ENCODE data around the gene NUDT19.
"Not testable (repeated sequence)": the region's sequence is repeated elsewhere in the genome, so short reads cannot be mapped to it uniquely, and the experiment has no call there.

Gene NUDT19

DNA sequence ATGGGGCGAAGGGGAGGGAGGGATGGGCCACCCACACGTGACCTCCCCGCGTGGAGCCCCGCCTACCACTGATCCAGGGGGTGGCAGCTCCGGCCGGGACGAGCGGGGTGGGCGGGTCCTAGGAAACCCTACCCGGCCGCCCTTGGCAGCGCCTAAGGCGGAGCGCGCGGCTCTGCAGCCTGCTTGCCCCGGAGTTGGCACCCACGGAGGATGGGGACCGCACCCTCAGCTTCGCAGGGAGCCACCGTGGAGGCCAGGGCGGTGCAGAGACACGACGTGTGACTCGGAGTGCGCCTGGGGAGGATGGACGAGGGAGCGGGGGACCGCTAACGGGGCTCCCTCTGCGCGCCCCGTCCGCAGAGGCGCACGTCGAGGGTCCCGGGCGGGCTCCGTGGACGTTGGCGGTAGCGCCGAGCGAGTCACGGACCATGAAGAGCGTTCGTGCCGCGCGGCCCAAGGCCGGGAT lies 15.9 kb upstream of the NUDT19 start, which contains the start of gene RGS9BP:
Gene RGS9BP, plus strand, starts transcription at position 129 of the 466 bp plus-strand sequence. CDS start 416 bp downstream, outside the sequence.
- no peak for FAIRE-seq

- no peak for FAIRE-seq
Measured at GRCh38 chr19:32676186-32676894, 15.3 kb upstream of the NUDT19 start.

DNA sequence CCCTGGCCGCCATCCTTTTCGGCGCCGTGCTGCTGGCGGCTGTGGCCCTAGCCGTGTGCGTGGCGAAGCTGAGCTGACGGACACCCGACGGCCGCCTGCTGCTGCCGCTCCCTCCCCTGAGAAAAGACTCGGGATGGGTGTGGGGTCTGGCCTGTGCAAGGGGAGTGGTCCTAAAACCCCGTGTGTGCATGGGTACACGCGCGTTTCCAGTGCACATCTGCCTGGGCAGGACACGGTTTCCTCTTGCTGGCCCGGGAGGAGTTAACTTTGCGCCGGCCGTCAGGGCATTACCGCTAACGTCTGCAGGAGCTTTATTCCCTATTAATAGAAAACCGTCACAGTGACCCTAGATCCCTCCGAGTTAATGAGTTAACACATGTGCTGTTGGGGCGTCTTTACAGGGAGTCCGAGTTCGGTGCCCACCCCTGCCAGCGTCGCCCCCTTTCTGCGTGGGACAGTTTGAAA lies 14.7 kb upstream of the NUDT19 start:
- FAIRE-seq = no peak

GRCh38 chr19:32677657-32678056 lies 14.0 kb upstream of the NUDT19 start:
- peak; percentile 97 for FAIRE-seq

GRCh38 chr19:32680986-32681385 lies 10.6 kb upstream of the NUDT19 start:
- no peak for FAIRE-seq

DNA sequence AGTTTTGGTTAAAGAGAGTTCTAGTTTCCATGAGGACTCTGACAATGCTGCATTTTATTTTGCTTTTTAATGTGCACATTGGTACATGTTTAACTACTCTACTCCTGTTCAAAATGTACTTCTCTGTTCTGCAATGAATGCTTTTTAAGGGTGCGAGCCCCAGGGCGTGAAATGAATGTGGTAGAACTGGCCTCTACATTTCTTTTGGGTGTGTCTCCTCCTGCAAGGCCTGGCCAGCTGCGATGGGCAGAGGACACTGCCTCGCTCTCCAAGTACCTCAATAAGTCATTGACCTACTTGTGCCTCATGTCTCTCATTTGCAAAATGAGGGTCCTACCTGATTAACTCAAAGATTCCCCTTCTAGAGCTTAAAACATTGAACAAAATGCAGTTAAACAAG lies 9.3 kb upstream of the NUDT19 start:
- FAIRE-seq = no peak

DNA sequence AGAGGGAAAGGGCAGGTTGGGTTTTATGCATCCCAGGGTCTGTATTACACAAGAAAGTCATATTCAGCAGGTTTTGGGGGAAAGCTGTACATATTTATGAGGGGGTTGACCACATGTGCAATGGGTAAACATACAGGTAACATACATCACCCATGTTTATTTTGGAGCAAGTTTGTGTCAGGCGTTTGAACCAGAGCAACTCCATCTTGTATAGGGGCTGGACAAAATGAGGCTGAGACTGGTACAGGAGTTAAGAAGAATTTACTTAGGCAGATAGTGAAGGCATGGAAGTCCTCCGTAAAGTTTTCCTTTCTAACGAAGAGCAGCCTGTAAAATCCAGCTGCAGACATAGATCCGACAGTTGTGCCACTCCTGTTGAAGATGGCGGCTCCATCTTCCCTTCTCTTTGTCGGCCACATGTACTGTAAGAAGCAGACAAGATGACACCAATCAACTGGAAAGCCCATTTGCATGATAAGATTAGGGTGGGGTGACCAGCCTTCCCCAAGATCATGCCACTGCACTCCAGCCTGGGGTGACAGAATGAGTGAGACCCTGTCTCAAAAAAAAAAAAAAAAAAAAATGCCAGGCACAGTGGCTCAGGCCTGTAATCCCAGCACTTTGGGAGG lies 4.7 kb upstream of the NUDT19 start:
- no peak for FAIRE-seq

DNA sequence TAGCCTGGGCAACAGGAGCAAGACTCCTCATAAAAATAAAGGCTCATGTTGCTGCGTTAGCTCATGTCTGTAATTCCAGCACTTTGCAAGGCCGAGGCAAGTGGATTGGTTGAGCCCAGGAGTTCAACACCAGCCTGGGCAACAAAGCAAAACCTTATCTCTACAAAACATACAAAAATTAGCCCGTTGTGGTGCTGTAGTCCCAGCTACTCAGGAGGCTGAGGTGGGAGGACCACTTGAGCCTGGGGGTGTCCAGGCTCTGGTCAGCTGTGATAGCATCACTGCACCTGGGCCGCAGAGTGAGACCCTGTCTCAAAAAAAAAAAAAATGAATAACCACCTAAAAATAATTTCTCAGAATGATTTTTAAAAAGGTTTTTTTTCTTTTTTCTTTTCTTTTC lies 3.9 kb upstream of the NUDT19 start:
- FAIRE-seq = no peak

- FAIRE-seq = no peak
Measured at GRCh38 chr19:32688311-32688710, 3.3 kb upstream of the NUDT19 start.

- FAIRE-seq = no peak
Measured at GRCh38 chr19:32691952-32692726, 518 bp downstream of the NUDT19 start.

DNA sequence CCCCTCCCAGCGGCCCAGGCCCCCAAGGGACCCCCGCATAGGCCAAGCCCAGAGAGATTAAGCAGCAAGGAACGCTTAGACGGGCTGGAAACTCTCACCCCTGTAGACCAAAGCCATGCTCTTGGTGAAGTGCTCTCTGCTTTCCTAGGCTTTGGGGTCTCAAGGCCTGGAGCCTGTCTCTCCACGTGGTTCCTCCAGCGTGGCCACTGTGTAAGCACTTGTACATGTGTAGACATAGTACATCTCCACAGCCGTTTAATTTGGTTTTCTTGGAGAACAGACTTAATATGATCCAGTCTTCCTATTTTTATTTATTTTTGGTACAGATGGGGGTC lies 1.1 kb downstream of the NUDT19 start:
- FAIRE-seq = no peak

DNA sequence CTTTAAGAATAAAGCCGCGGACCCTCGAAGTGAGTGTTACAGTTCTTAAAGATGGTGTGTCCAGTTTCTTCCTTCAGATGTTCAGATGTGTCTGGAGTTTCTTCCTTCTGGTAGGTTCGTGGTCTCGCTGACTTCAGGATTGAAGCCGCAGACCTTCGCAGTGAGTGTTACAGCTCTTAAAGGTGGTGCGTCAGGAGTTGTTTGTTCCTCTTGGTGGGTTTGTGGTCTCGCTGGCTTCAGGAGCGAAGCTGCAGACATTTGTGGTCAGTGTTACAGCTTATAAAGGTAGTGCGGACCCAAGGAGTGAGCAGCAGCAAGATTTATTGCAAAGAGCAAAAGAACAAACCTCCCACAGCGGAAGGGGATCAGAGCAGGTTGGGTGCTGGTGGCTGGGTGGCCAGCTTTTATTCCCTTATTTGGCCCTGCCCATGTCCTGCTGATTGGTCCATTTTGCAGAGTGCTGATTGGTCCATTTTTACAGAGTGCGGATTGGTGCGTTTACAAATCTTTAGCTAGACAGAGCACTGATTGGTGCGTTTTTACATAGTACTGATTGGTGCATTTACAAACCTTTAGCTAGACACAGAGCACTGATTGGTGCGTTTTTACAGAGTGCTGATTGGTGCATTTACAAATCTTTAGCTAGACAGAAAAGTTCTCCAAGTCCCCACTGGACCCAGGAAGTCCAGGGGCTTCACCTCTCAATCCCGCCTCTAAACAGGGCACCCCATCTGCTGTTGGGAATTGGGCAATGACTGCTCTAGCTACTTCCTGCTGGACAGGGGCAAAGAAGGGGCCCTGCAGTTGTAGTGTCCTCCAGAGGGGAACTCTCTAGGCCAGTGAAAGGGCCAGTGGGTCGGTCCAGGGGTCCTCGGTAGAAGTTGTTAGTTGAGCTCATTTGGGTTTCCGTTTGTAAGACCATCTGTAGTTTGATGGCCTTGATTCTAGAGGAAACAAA lies 1.8 kb downstream of the NUDT19 start:
- FAIRE-seq = not testable (repeated sequence)

- not testable (repeated sequence) for FAIRE-seq
Measured at GRCh38 chr19:32694316-32694715, 2.7 kb downstream of the NUDT19 start.

DNA sequence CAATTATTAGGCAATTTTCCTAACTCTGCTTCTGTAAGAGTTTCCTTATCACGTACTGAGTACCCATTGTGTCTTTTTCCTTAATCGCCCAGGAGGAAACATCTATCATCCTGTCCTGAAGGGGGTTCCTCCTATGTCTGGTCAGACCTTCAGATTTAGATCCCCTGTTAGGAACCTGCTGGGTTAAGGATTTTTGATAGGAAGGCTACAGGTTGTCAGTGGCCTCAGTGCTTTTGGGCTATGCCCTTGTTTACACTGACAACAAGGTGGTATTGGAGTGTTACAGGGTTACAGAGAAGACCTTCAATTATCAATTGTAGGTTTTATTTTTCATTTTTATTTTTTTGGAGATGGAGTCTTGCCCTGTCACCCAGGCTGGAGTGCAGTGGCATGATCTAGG lies 3.2 kb downstream of the NUDT19 start:
- not testable (repeated sequence) for FAIRE-seq

- FAIRE-seq = not testable (repeated sequence)
Measured at GRCh38 chr19:32695506-32695905, 3.9 kb downstream of the NUDT19 start.

GRCh38 chr19:32696771-32697170 lies 5.2 kb downstream of the NUDT19 start:
- FAIRE-seq = not testable (repeated sequence)

GRCh38 chr19:32700129-32700528 lies 8.5 kb downstream of the NUDT19 start:
- FAIRE-seq = not testable (repeated sequence)

DNA sequence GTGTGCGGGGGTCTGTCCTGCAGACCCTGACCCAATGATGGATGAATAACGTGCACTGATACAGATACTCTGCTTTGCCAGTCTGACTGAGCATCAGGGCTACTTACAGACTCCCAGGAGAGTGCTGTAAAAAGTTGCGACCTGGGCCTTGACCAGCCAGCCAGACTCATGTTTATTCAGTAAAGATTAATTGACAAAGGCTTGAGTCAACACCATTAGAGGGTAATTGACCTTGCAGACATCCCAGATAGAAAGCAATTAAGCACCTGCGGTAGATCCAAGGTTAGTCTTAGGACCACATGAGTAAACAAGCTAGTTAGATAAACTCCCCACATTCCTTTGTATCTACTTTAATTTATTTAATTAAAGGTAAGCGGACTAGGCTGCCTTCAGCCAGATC lies 10.4 kb downstream of the NUDT19 start:
- FAIRE-seq = no peak

- not testable (repeated sequence) for FAIRE-seq
Measured at GRCh38 chr19:32704006-32704405, 12.4 kb downstream of the NUDT19 start.

- no peak for FAIRE-seq
Measured at GRCh38 chr19:32708457-32708856, 16.8 kb downstream of the NUDT19 start.

DNA sequence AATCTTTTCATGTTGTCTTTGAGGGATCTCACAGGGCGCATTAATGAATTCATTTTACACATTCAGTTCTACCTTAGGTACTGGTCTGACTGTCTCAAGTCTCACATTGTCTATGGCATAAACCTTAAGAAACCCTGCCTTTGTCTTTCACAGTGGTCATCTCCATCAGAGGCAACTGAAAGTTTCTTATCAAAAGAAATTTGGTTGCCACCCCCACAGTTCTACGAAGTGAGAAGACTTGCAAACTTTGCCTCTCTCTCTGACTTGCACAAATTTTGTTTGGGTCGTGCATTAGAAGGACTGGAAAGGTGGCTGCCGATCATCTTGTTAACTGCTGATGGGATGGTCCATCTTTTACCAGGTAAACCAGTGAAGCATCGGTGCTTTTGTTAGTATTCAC lies 17.4 kb downstream of the NUDT19 start:
- FAIRE-seq = no peak

DNA sequence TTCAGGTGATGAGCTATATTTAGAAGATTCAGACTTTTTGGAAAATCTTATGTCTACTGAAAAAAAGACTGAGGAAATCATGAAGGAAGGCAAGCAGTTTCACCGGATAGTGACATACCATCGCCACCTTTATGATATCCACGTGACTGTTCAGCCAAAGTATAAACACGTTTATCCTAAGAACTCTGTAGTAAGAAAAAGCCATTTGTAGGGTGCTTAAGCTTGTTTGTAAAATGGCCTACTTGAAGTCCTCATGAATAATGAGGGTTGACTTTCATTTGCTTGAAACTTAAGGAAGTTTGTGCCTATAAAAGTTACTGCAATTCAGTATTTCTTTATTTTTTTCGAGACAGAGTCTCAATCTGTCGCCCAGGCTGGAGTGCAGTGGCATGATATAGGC lies 20.1 kb downstream of the NUDT19 start:
- no peak for FAIRE-seq

All from G401.6 (cell line).